Activated CD8-positive, alpha-beta memory T cell treated with anti-CD3 and anti-CD28 coated beads, Interleukin-2, amount 10 ng/mL, durations not matched to agents 7 days and 5 days (primary cell): Measurements from ENCODE around the gene SH3TC1. TPM values are rescaled to one million over a fixed set of nuclear protein-coding genes. Genes with fewer than 3 reads are reported as not detected.

ENCODE experiments used
- ATAC-seq: fragments of 150-1000 bp; cut with Tn5 transposase; one replicate; pipeline ENCODE4 v1.10.0; 2021; ENCODE audit warnings: moderate library complexity
- CTCF ChIA-PET: fragments of 350-600 bp; sonication (Branson Sonifier 250); formaldehyde crosslinking; loops from one replicate; lab custom pipeline; 2021; ENCODE audit warnings: antibody characterized with exemption; lab: Charles Lee
- DNase-seq: peaks from one replicate; pipeline ENCODE4 v3.0.0-alpha.2; 2020
- H3K27ac Mint-ChIP-seq: one replicate; pipeline ENCODE4 v1.8.0; 2021; ENCODE audit warnings: mild to moderate bottlenecking, mixed read lengths
- H3K27me3 Mint-ChIP-seq: one replicate; pipeline ENCODE4 v1.8.0; 2021; ENCODE audit warnings: mixed read lengths
- H3K36me3 Mint-ChIP-seq: one replicate; pipeline ENCODE4 v1.8.0; 2021; ENCODE audit warnings: mild to moderate bottlenecking, mixed read lengths
- H3K4me1 Mint-ChIP-seq: one replicate; pipeline ENCODE4 v1.8.0; 2021; ENCODE audit warnings: mixed read lengths
- H3K4me3 Mint-ChIP-seq: one replicate; pipeline ENCODE4 v1.8.0; 2021; ENCODE audit warnings: mild to moderate bottlenecking, moderate library complexity, mixed read lengths
- H3K9me3 Mint-ChIP-seq: one replicate; pipeline ENCODE4 v1.8.0; 2022; ENCODE audit warnings: low read depth, mixed read lengths
- total RNA-seq, 2 experiments: library from RNA; stranded (reverse); gene quantifications; one replicate each; pipeline ENCODE4 v1.2.3, GENCODE V29; 2021

SH3TC1 gene
- total RNA-seq, 2 experiments from 2014 or later: 6.0 to 10.7 TPM

DNA sequence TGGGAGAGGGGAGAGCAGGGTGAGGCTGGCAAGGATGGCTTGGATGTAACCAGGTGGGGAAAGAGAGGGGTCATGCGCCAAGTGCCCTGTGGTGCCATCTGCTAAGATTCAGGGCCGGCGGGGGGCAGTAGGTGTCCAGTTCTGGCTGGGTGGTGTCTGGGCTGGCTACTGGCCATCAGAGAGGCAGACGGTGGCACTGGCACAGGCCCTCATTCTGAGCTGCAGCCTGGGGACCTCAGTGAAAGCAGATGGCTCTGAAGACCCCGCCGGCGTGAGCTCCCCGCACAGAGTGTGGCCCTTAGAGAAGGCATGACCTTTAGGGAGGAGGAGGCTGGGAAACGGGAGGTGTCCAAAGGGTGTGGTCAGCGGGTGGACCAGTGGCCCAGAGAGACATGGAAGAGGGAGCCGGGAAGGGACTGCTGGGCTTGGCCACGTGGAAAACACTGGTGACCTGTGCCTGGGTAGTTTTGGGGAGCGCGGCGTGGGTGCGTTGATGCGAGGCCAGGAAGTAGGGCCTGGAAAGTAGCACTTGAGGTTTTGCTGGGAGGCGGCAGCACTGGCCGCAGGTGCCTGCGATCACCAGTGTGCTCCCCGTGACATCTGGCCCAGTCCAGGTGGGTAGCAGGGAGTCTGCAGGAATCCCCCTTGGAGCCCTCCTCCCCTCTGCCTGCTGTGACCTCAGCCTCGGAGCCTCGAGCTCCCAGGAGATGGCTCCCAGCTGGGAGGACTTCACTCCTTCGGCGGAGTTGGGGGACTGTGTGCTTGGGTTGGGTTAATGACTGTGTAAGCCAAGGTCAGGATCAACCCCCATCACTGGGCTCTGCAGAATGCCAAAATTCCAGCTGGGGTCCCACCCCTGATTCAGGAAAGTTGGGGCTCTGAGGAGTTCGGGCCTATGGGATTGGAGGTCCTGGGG, 9.3 kb upstream of the SH3TC1 start:
- no peak overlapping the region for H3K27ac Mint-ChIP-seq
- H3K27me3 Mint-ChIP-seq: peaks cover 4% of the 10 kb centered on the region
- peaks cover 8% of the 10 kb centered on the region for H3K4me1 Mint-ChIP-seq
- ATAC-seq: no peak
- no peaks in the 10 kb centered on the region for H3K9me3 Mint-ChIP-seq
- no peaks in the 10 kb centered on the region for H3K36me3 Mint-ChIP-seq
- H3K4me3 Mint-ChIP-seq: no peak overlapping the region
- CTCF ChIA-PET: no interaction called here
- no peak for DNase-seq

DNA sequence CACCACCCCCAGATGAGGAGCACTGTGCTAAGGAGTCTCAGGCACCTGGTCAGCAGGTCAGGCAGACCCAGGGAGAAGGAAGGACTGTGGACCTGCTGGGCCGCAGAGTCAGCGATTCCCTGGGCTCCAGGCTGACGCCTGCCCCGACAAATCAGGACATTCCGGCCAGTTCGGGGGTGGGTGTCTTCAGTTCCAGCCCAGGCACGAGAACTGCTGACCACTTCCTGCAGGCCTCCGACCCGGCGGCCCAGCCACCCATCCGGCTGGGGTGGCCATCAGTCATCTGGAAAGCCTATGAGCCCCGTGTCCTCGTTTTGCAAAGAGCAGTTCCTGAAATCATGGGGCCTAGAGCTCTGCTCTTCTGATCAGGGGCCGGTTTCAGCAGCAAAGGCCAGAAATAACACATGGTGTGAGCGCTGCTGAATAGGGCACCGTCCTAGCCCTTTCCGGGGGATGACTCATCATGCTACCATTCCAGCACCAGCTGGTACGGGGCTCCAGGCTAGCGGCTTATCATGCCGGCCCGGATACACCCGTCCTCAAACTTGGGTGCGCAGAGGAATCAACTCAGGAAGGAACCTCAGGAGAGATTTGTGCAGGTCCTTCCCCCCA, 7.8 kb upstream of the SH3TC1 start:
- Mint-ChIP-seq H3K27me3 (peaks cover 9% of the 10 kb centered on the region), H3K4me3 (no peak overlapping the region), H3K9me3 (no peaks in the 10 kb centered on the region), H3K36me3 (no peaks in the 10 kb centered on the region), H3K4me1 (peaks cover 8% of the 10 kb centered on the region), H3K27ac (no peak overlapping the region)
- DNase-seq (no peak), ATAC-seq (no peak)
- CTCF ChIA-PET: interaction anchor here (3.4 kb wide), 1 partner anchor 15 kb away, joined by 12 read pairs; no protein-coding TSS in a partner anchor

DNA sequence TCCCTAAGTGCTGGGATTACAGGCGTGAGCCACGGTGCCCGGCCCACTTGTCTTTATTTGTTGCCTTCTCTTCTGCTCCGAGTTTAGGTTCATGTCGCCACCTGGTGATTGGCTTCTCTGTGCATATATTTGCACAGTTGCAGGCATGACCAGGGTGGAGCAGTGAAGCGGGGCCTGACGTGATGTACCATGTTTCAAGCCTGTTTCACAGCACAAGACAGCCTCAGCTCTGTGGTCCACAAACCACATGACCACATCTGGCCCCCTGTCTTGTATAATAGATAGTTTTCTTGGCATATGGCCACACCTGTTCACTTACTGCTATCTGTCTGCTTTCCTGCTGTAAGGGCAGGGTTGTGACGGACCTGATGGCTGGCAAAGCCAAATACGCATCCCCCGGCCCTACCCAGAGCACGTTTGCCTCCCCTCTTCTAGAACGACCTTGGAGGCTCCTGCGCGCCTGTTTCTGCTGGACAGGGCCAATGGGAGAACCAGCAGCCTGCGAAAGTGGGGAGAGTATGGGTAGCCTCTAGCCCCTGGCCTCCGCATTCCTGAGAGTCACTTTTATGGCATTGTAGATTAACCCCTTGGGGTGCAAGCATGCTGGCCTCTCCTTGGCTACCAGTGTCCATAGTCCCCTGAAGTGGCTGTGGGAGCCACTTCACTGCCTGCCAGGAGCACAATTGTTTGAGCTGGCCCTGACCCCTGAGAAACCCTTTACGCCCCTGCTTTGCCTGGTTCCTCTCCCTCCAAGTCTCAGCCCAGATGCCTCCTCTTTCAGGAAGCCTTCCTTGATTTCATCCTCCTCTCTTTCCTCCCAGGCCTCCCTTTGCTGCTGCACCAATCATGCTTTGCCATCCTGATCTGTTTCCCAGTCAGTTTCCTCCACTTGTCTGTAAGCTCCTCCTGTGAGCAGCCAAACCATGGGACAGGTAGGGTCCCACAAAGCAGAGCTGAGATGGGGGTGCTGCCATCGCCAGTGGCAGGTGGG, 6.0 kb upstream of the SH3TC1 start:
- DNase-seq (peak; percentile 58), ATAC-seq (peak; percentile 63)
- H3K36me3 Mint-ChIP-seq: no peaks in the 10 kb centered on the region
- no peak overlapping the region for H3K4me3 Mint-ChIP-seq
- peaks cover 9% of the 10 kb centered on the region for H3K27me3 Mint-ChIP-seq
- no peaks in the 10 kb centered on the region for H3K9me3 Mint-ChIP-seq
- CTCF ChIA-PET: interaction anchor here (0.8 to 3.4 kb wide), 2 partner anchors 16 to 20 kb away, joined by 3 to 12 read pairs; no protein-coding TSS in a partner anchor
- H3K4me1 Mint-ChIP-seq: peaks cover 8% of the 10 kb centered on the region
- H3K27ac Mint-ChIP-seq: no peak overlapping the region

DNA sequence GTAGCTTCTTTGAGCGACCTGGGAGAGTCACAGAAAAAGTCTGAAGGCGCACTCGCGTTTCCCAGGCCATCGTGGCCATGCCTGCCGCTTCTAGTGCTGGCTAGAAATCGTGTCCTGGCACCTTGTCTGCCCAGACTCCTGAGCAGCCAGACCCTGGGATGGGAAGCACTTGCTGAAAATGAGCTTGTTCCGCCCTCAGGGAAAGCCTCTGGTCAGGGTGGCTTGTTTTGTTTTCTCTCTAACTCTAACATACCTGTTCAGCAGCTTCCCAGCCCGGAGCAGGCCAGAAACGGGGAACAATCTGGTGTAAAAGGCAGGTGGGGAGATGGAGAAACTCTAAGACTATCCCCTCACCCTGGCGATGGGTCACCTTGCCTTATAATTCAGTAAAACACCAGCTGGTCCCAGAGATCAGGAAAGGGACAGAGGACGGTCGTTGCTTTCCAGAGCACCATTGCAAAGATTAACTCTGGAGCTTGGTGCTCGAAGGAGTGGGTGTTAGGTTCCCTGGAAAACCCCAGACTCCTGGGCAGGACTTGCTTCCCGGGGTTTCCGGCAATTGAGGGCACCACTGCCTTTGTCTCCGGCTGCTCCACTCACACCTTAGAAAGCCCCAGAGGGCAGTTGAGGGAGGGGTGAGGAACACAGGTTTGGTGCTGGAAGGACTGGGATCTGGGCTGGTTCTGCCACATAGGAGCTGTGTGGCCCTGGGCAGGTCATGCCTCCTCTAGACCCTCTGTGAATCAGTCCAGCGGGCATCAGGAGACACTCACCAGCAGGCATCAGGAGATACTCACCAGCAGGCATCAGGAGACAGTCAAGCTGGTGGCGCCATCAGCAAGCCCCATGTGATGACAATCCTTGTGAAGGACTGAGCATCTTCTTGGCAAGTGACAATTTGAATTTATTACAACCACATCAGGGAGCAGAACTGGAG, 4.5 kb upstream of the SH3TC1 start:
- Mint-ChIP-seq H3K4me1 (peaks cover 20% of the 10 kb centered on the region), H3K36me3 (no peaks in the 10 kb centered on the region), H3K27me3 (peaks cover 9% of the 10 kb centered on the region), H3K27ac (no peak overlapping the region), H3K4me3 (no peak overlapping the region), H3K9me3 (no peaks in the 10 kb centered on the region)
- DNase-seq: no peak
- no peak for ATAC-seq
- CTCF ChIA-PET: interaction anchor here (1.1 to 3.4 kb wide), 3 partner anchors 18 to 20 kb away, joined by 4 to 12 read pairs (median 4); no protein-coding TSS in a partner anchor

DNA sequence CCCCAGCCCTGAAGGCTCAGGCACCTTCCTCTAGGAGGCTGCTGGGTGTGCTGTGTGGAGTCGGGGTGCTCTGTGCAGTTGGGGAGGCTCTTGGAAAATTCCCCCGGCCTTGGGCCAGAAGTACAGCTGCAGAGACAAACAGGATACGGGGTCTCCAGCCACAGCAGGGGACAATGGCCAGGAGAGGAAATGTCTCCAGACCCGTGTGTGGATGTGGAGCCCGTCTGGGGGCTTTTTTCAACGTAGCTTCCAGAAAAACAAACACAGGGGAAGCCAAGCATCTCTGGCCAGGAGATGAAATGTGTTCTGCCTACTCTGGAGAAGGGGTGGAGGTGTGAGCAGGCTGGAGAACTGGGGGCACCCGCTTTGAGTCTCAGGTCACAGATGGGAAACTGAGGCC, 3.7 kb upstream of the SH3TC1 start:
- Mint-ChIP-seq H3K9me3 (no peaks in the 10 kb centered on the region), H3K27me3 (peaks cover 9% of the 10 kb centered on the region), H3K4me1 (peaks cover 24% of the 10 kb centered on the region), H3K27ac (no peak overlapping the region), H3K36me3 (no peaks in the 10 kb centered on the region), H3K4me3 (no peak overlapping the region)
- no peak for ATAC-seq
- no peak for DNase-seq
- CTCF ChIA-PET: interaction anchor here (1.1 to 1.5 kb wide), 2 partner anchors 19 kb away, joined by 4 read pairs; no protein-coding TSS in a partner anchor

DNA sequence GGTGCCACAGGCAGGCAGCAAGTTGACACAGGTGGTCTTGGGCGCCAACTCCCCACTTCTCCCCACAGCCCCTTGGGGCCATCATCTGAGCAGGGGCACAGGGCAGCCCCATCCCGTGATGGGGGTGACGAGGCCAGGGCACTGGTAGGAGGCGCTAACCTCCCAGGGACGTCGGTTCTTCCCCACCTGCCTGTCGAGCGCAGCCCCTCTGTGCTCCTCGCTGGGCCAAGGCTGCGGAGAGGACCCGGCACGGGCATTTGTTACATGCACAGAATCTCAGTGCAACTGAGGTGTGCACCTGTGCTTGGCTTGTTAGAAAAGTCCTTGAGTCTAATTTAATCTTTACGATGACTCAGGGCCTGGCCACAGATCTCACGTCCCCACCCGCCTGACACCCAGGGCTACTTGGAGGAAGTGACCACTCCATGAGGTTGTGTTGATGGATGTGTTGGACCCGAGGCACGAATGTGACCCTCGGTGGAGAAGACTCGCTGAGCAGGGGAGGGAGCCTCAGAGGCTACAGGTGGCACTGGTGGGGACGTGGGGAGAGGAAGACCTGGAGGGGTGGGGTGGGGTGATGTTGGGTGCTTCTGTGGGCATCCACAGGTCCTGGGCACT, 3.1 kb upstream of the SH3TC1 start:
- H3K4me3 Mint-ChIP-seq: no peak overlapping the region

DNA sequence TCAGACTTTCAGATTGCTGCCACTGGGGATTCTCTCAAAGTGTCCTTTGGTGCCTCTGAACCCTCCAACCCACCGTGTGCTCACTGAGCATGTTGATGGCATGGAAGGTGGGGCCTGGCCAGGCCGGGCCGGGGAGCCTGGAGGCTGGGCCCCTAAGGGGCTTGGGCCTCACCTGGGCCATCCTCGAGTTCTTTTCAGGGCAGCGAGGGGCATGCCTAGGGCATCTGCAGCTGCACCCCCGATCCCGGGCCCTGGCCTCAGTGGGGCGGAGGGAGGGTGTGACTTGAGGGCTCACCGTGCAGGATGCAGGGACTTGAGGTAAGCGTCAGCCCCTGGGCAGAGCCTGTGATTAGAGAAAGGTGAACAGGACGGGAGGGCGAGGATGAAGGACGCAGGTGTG, 1.6 kb upstream of the SH3TC1 start:
- H3K36me3 Mint-ChIP-seq: no peaks in the 10 kb centered on the region
- no peak overlapping the region for H3K4me3 Mint-ChIP-seq
- no peaks in the 10 kb centered on the region for H3K9me3 Mint-ChIP-seq
- H3K4me1 Mint-ChIP-seq: peaks cover 38% of the 10 kb centered on the region
- ATAC-seq: no peak
- no peak for DNase-seq
- H3K27ac Mint-ChIP-seq: no peak overlapping the region
- H3K27me3 Mint-ChIP-seq: peaks cover 9% of the 10 kb centered on the region
- CTCF ChIA-PET: interaction anchor here (3.7 kb wide), 1 partner anchor 21 kb away, joined by 20 read pairs; no protein-coding TSS in a partner anchor

More for the DNA sequence above, 3.1 kb upstream of the SH3TC1 start:
- Mint-ChIP-seq H3K27me3 (peaks cover 9% of the 10 kb centered on the region), H3K27ac (no peak overlapping the region), H3K4me1 (peaks cover 28% of the 10 kb centered on the region), H3K36me3 (no peaks in the 10 kb centered on the region), H3K9me3 (no peaks in the 10 kb centered on the region)
- CTCF ChIA-PET: interaction anchor here (1.5 to 3.7 kb wide), 2 partner anchors 18 to 20 kb away, joined by 4 to 20 read pairs; no protein-coding TSS in a partner anchor
- ATAC-seq: no peak
- DNase-seq: no peak

DNA sequence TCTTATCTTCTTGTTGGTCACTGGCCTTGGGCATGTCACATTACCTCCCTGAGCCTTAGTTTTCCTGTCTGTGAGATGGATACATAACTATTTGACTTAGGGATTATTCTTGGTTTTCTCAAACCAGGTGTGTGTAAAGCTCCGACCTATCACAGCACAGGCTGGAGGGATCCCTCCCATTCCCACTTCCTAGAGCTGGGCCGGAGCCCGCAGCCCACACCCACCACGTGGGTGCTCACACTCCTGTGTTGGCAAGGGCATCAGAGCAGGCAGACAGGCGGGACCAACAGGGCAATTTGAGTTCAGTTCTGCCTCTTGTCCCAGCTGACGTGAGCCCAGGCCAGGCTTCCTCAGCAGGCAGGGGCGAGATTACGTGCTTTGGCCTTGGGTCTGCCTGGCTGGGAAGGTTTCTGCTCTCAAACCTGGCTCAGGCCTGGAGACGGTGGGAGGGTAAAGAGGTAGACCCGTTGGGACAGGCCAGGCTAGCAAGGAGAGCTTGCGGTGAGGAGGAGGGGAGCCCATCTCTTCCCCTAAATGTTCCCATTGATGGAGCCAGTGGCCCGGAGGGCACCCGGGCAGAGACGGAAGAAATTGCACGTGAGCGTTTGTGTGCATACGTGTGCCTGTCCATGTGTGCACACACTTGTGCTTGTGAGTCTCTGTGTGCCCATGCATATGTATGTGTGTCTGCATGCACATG, 734 bp upstream of the SH3TC1 start:
- H3K27ac Mint-ChIP-seq: peak overlapping the region; percentile 66

DNA sequence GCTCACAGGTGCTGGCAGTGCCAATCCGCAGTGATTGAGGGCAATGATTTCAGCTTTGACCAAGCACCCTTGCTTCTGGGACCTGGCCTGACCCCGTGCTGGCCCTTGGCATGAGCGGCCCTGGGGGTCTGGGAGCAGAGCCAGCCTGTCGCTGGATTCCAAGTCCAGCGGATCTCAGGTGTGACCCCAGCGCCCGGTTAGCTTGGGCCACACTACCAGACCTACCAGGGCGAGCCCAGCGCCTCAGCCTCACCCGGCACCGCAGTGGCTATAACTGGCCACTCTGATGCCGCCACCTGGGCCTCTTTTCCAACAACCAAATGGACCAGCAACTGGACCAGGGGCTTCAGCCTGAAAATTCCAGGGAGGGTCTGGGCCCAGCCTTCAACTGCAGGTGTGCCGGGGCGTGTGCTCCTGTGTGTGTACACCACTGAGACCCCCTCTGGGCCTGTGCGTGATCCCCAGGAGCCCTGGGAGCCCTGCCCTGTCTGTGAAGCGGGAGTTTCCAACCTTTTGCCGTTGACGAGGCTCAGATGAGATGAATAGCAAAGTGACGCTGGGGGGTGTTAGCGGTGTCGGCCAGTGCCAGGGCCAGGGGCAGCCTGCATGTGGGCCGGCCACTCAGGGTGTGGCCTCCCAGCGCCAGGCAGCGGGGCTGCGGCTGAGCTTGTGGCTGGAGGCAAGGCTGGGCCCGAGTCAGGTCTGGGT, 658 bp downstream of the SH3TC1 start:
- H3K36me3 Mint-ChIP-seq: no peaks in the 10 kb centered on the region
- CTCF ChIA-PET: interaction anchor here (0.9 to 3.7 kb wide), 6 partner anchors 11 to 42 kb away, joined by 3 to 20 read pairs (median 3); no protein-coding TSS in a partner anchor
- no peaks in the 10 kb centered on the region for H3K9me3 Mint-ChIP-seq
- H3K4me3 Mint-ChIP-seq: peak overlapping the region; percentile 75
- ATAC-seq: no peak
- peak overlapping the region; percentile 84 for H3K27ac Mint-ChIP-seq
- H3K4me1 Mint-ChIP-seq: peaks cover 31% of the 10 kb centered on the region
- peaks cover 5% of the 10 kb centered on the region for H3K27me3 Mint-ChIP-seq
- no peak for DNase-seq

More for the DNA sequence above, 734 bp upstream of the SH3TC1 start:
- ATAC-seq (no peak), DNase-seq (no peak)
- CTCF ChIA-PET: interaction anchor here (0.9 to 3.7 kb wide), 4 partner anchors 10 to 44 kb away, joined by 3 to 20 read pairs (median 4); no protein-coding TSS in a partner anchor
- H3K9me3 Mint-ChIP-seq: no peaks in the 10 kb centered on the region
- H3K27me3 Mint-ChIP-seq: peaks cover 7% of the 10 kb centered on the region
- H3K4me3 Mint-ChIP-seq: peak overlapping the region; percentile 75
- H3K4me1 Mint-ChIP-seq: peaks cover 32% of the 10 kb centered on the region
- H3K36me3 Mint-ChIP-seq: no peaks in the 10 kb centered on the region

DNA sequence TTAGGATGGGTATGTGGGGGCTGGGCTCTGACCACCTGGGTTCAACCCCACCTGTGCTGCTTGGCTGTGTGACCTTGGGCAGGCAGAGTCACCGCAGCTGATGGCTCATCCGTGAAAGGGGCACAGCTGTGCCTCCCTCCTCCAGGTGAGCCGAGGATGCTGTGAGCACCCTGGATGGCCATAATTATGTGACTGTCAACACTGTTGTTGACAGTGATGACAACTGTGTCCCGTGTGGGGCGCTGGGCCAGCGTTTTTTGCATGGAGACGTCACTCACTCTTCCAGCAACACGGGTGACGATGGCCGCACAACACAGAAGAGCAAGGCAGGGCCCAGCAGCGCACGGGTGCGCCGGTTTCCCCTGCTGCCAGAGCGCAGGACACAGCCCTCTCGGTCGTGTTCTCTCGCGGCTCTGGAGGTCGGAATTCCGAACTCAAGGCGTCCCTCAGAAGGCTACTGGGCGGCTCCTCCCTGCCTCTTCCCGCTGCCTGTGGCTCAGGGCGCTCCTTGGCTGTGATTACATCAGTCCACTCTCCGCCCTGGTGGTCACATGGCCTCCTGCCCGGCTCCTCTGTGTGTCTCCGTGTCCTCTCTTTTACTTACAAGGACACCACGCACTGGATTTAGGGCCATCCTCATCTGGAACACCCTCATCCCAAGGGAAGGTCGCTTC, 1.3 kb downstream of the SH3TC1 start:
- Mint-ChIP-seq H3K9me3 (no peaks in the 10 kb centered on the region), H3K36me3 (no peaks in the 10 kb centered on the region), H3K4me3 (peak overlapping the region; percentile 56), H3K4me1 (peaks cover 31% of the 10 kb centered on the region), H3K27ac (peak overlapping the region; percentile 36), H3K27me3 (no peaks in the 10 kb centered on the region)
- no peak for DNase-seq
- CTCF ChIA-PET: no interaction called here
- ATAC-seq: no peak
